Astrocyte of the spinal cord (primary cell): Measurements from ENCODE around the gene TMEM187.

Experiments
- DNase-seq: peaks from one replicate; pipeline ENCODE4 v3.0.0; 2011; ENCODE audit warnings: low read depth, low spot score
- H3K4me3 ChIP-seq: 2 replicates; pipeline ENCODE4 v1.5.1; 2011; ENCODE audit warnings: low read depth, mild to moderate bottlenecking, low read length, moderate library complexity
- CTCF ChIP-seq: IDR thresholded peaks from 2 replicates; pipeline ENCODE4 v1.5.1; 2012; ENCODE audit warnings: low read depth, mild to moderate bottlenecking, low read length, inconsistent platforms
- in situ Hi-C: cut with HindIII; loops from 2 replicates; pipeline ENCODE4 v1.10.0; 2017; ENCODE audit warnings: low sequenced_read_pairs

Gene TMEM187

DNA sequence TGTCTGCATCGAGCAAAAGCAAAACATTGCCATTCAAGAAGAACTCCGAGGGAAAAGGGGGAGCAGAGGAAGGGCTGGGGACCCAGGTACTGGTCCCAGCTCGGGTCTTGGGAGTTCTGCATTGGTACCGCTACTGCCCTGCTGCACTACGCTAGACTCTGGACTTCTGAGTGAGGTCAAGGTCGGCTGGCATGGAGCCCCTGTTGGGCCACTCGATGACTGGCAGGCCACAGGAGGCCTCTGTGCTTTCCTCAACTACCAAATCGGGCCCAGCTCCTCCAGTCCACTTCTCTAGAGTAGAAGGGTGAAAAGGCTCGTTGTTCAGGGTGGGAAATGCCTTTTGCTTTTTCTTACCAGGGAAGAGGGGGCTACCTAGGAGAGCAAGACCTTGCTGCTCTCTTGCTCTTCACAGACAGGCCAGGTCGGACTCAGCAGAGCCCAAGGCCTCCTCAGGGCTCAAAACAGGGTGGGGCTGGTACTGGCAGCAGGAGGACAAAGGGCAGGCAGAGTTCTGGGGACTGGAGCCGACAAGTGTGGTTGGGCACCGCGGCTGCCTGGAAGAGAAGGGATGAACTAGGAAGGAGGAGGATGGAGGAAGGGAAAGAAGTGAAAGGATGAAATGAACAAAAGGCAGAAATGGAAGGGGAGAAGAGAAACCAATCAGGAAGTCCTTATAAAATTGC lies 56.1 kb downstream of the TMEM187 start:
- no peak overlapping the region for H3K4me3 ChIP-seq
- in situ Hi-C loops, result no loop called here
- no peak for TF ChIP-seq CTCF
- no peak for DNase-seq

DNA sequence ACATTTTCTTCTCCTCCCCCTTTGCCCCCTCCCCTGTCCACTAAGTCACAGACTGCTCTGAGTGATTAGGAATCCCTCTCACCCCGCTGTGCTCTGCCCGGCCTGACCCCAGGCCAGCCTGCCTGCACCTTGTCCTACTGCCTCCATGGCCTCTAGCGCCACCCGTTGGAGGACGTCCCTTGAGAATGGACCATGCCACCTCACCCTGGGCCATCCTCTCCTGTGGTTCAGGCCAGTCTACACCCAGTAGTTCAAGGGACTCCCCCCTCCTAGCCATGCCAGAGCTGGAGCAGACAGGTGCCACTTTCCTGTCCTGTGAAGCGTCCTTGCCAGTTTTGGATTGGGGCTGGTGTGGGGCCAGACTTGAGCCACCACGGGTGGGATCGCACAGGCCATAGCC lies 56.9 kb downstream of the TMEM187 start:
- TF ChIP-seq CTCF, result no peak
- DNase-seq, result no peak
- no peak overlapping the region for H3K4me3 ChIP-seq
- in situ Hi-C loops, result no loop called here

GRCh38 chrX:154030266-154030665 lies 57.7 kb downstream of the TMEM187 start:
- no peak for TF ChIP-seq CTCF
- in situ Hi-C loops, result no loop called here
- H3K4me3 ChIP-seq, result no peak overlapping the region

DNA sequence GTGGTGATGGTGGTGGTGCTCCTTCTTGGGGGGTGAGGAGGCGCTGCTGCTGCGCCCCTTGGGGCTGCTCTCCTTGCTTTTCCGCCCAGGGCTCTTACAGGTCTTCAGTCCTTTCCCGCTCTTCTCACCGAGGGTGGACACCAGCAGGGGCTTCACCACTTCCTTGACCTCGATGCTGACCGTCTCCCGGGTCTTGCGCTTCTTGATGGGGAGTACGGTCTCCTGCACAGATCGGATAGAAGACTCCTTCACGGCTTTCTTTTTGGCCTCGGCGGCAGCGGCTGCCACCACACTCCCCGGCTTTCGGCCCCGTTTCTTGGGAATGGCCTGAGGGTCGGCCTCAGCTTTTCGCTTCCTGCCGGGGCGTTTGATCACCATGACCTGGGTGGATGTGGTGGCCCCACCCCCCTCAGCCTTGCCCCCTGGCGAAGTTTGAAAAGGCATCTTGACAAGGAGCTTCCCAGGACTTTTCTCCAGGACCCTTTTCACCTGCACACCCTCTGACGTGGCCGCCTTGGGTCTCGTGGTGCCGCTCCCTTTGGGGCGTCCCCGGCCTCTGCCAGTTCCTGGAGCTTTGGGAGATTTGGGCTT lies 58.3 kb downstream of the TMEM187 start:
- no peak overlapping the region for H3K4me3 ChIP-seq
- in situ Hi-C loops, result no loop called here
- no peak for TF ChIP-seq CTCF
- DNase-seq, result no peak

More at GRCh38 chrX:154030266-154030665, 57.7 kb downstream of the TMEM187 start:
- no peak for DNase-seq

DNA sequence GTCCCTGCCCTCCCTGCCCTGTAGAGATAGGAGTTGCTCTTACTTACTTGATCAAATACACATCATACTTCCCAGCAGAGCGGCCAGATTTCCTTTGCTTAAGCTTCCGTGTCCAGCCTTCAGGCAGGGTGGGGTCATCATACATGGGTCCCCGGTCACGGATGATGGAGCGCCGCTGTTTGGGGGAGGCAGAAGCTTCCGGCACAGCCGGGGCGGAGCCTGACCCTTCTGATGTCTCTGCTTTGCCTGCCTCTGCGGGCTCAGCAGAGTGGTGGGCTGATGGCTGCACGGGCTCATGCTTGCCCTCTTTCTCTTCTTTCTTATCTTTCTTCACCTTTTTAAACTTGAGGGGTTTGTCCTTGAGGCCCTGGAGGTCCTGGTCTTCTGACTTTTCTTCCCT lies 59.6 kb downstream of the TMEM187 start:
- no peak for DNase-seq
- no peak for TF ChIP-seq CTCF
- H3K4me3 ChIP-seq, result no peak overlapping the region
- in situ Hi-C loops, result no loop called here

DNA sequence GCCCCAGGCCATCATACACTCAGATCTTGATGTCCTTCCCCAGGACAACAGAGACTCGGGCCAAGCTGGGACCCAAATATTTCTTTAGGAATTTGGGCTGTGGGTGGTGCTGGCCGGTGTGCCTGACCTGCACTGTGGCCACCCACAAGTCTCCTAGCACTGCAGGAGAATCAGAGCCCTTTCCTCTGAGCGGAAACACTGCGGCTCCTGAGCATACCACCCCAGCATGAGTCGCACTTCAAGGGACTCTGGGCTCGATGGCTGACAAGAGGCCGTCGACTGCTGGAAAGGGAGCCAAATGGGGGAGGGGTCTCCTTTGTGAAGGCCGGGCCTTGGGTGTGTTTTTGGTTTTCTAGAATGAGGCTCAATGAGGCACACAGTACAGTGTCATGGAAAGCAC lies 60.1 kb downstream of the TMEM187 start:
- in situ Hi-C loops, result no loop called here
- H3K4me3 ChIP-seq, result no peak overlapping the region
- no peak for DNase-seq
- no peak for TF ChIP-seq CTCF
